Transverse colon (tissue), 4 donors: ENCODE results near the gene MAST4. TPM values are rescaled to one million over a fixed set of nuclear protein-coding genes. Genes with fewer than 3 reads are reported as not detected.
A peak's percentile ranks its signal among the peaks of the same experiment; 100 is the strongest.

Experiments used
- DNase-seq: peaks from one replicate; pipeline ENCODE4 v3.0.0-alpha.2; 2019
- H3K27ac ChIP-seq, 4 donors: fragments of 200-600 bp; sonication (generic); 2 replicates each; pipeline ENCODE4 v1.5.1; 2016 to 2018; ENCODE audit warnings: inconsistent platforms in 4 of 4
- H3K27me3 ChIP-seq: fragments of 200-600 bp; sonication (generic); 2 replicates; pipeline ENCODE4 v1.5.1; 2017; ENCODE audit warnings: inconsistent platforms
- H3K36me3 ChIP-seq, 4 donors: fragments of 200-600 bp; sonication (generic); 2 replicates each; pipeline ENCODE4 v1.5.1; 2017 to 2019; ENCODE audit warnings: inconsistent platforms in 4 of 4
- H3K4me1 ChIP-seq, 4 donors: fragments of 200-600 bp; sonication (generic); 2 replicates each; pipeline ENCODE4 v1.5.1; 2017 to 2020; ENCODE audit warnings: inconsistent platforms in 4 of 4
- H3K4me3 ChIP-seq, 4 donors: fragments of 200-600 bp; sonication (generic); 1 replicate in 1 of 4; 2 replicates in 3 of 4; pipeline versions ENCODE4 v1.5.1 to v1.6.1; 2017 to 2019; ENCODE audit warnings: inconsistent platforms in 4 of 4
- H3K9me3 ChIP-seq, 2 donors: fragments of 200-600 bp; sonication (generic); 2 replicates each; pipeline ENCODE4 v1.5.1; 2017 to 2019; ENCODE audit warnings: inconsistent platforms in 2 of 2
- CTCF ChIP-seq, 5 experiments: fragments of 200-600 bp in 3 of 5; fragments of 450-650 bp in 2 of 5; sonication (generic) in 3 of 5; IDR thresholded peaks; 1 replicate in 2 of 5; 2 replicates in 3 of 5; pipeline ENCODE4 v1.5.1; 2016 to 2017; ENCODE audit warnings: antibody characterized with exemption in 5 of 5, inconsistent platforms in 3 of 5, mild to moderate bottlenecking in 2 of 5, moderate library complexity in 1 of 5
- EP300 ChIP-seq: sonication (generic); formaldehyde crosslinking; IDR thresholded peaks from one replicate; pipeline ENCODE4 v1.6.1; 2017; ENCODE audit warnings: antibody characterized with exemption, low read depth
- POLR2A ChIP-seq: fragments of 450-650 bp; IDR thresholded peaks from one replicate; pipeline ENCODE4 v1.6.1; 2016; ENCODE audit warnings: antibody characterized with exemption, mild to moderate bottlenecking, moderate library complexity
- POLR2AphosphoS5 ChIP-seq, 3 donors: sonication (generic); formaldehyde crosslinking; IDR thresholded peaks; one replicate each; pipeline ENCODE4 v1.6.1; 2016; ENCODE audit warnings: antibody characterized with exemption in 3 of 3
- WGBS, 2 donors: methylation state at CpG; one replicate each; pipeline ENCODE4 v1.1.5; 2018; ENCODE audit warnings: low coverage in 1 of 2; 5-methylcytosine and 5-hydroxymethylcytosine counted together
- in situ Hi-C, 4 donors: fragments of 200-750 bp; cut with MboI; loops; one replicate each; pipeline versions ENCODE4 v1.15.0 to v1.15.1; 2017; ENCODE audit warnings: low sequenced_read_pairs in 3 of 4, low pct_ligation_motif_present in 1 of 4, low pct_unique_long_range_greater_than_20kb in 1 of 4
- intact Hi-C: fragments of 100-400 bp; cut with DNase I; formaldehyde crosslinking; loops from one replicate; pipeline ENCODE4 v1.15.1; 2023; ENCODE audit warnings: low total_unique reads
- total RNA-seq, 4 donors: library from RNA; depleted of rRNA; stranded (reverse); fragments of >200 nt; gene quantifications; one replicate each; pipeline ENCODE4 v1.1.0, GENCODE V29; 2016

MAST4 gene
- total RNA-seq, 4 donors from 2014 or later, result 20.3 to 46.8 (median 35.4) TPM

GRCh38 chr5:66727630-66728029 is 131.4 kb downstream of the MAST4 start:
- no peak for DNase-seq
- 66 to 68% methylated on average over 2 of the region's 2 CpGs for WGBS, 2 donors
- Histone ChIP-seq H3K36me3 (no peaks in the 10 kb centered on the region), H3K9me3 (no peaks in the 10 kb centered on the region), H3K4me3 (no peak overlapping the region), H3K27ac (no peak overlapping the region), H3K4me1 (no peaks in the 10 kb centered on the region), H3K27me3 (no peaks in the 10 kb centered on the region)
- in situ Hi-C loops (no loop called here), intact Hi-C loops (no loop called here)
- TF ChIP-seq EP300 (no peak), CTCF (IDR thresholded peaks at IDR 0.05) (no peak), POLR2AphosphoS5 (IDR thresholded peaks at IDR 0.05) (no peak), POLR2A (no peak)

GRCh38 chr5:66728049-66728448 is 131.9 kb downstream of the MAST4 start:
- no peak for DNase-seq
- Histone ChIP-seq H3K9me3 (no peaks in the 10 kb centered on the region), H3K4me1 (no peaks in the 10 kb centered on the region), H3K27me3 (no peaks in the 10 kb centered on the region), H3K27ac (no peak overlapping the region), H3K36me3 (no peaks in the 10 kb centered on the region), H3K4me3 (no peak overlapping the region)
- in situ Hi-C loops (no loop called here), intact Hi-C loops (no loop called here)
- TF ChIP-seq CTCF (IDR thresholded peaks at IDR 0.05) (no peak), EP300 (no peak), POLR2A (no peak), POLR2AphosphoS5 (IDR thresholded peaks at IDR 0.05) (no peak)
- 86 to 96% methylated on average over 1 of the region's 1 CpG for WGBS, 2 donors

- intact Hi-C loops, result no loop called here
- no peak for TF ChIP-seq EP300
- TF ChIP-seq POLR2AphosphoS5 (IDR thresholded peaks at IDR 0.05), result no peak
- TF ChIP-seq CTCF (IDR thresholded peaks at IDR 0.05), result no peak
- TF ChIP-seq POLR2A, result no peak
- Histone ChIP-seq H3K36me3 (no peaks in the 10 kb centered on the region), H3K9me3 (no peaks in the 10 kb centered on the region), H3K27me3 (no peaks in the 10 kb centered on the region), H3K4me1 (peaks cover 0 to 17% (median 6%) of the 10 kb centered on the region in 4 donors), H3K4me3 (no peak overlapping the region), H3K27ac (no peak overlapping the region)
- in situ Hi-C loops, result no loop called here
- no peak for DNase-seq
Observed at GRCh38 chr5:66737096-66737495, 140.9 kb downstream of the MAST4 start.

GRCh38 chr5:66738136-66738535 is 141.9 kb downstream of the MAST4 start:
- Histone ChIP-seq H3K4me3 (no peak overlapping the region), H3K27ac (no peak overlapping the region), H3K9me3 (no peaks in the 10 kb centered on the region), H3K36me3 (no peaks in the 10 kb centered on the region), H3K27me3 (peaks cover under 1% of the 10 kb centered on the region), H3K4me1 (peaks cover 0 to 21% (median 8%) of the 10 kb centered on the region in 4 donors)
- DNase-seq, result peak; percentile 27
- intact Hi-C loops (no loop called here), in situ Hi-C loops (no loop called here)
- 40 to 81% methylated on average over 1 of the region's 1 CpG for WGBS, 2 donors
- TF ChIP-seq POLR2A (no peak), CTCF (IDR thresholded peaks at IDR 0.05) (no peak)
